ENCODE results near the gene PKP4. TPM values are rescaled to one million over a fixed set of nuclear protein-coding genes. Genes with fewer than 3 reads are reported as not detected.

The PKP4 gene
- total RNA-seq, 1 experiment from 2014 or later = 55.2 TPM

GRCh38 chr2:158486150-158486969 lies 29.6 kb downstream of the PKP4 start:
- H3K4me2 ChIP-seq (ENCODE audit: low read length) = no peak overlapping the region
- CTCF ChIA-PET = no interaction called here
- H3K27ac ChIP-seq (ENCODE audit: low read depth, low read length) = no peak overlapping the region
- no peaks in the 10 kb centered on the region for H3K9me3 ChIP-seq (ENCODE audit: control insufficient read depth in 1 of 2, insufficient read depth in 1 of 2, low read depth in 1 of 2, low read length in 2 of 2)
- no peak overlapping the region for H3K4me3 ChIP-seq (replicated peaks in 1 of 2; ENCODE audit: low read depth in 1 of 2, low read length in 2 of 2)
- H3K36me3 ChIP-seq (ENCODE audit: control insufficient read depth in 1 of 2, insufficient read depth in 2 of 2, low read length in 2 of 2) = no peaks in the 10 kb centered on the region
- H4K20me1 ChIP-seq (ENCODE audit: insufficient read depth) = no peaks in the 10 kb centered on the region; the same call in 1 of the 2 replicates
- POLR2A ChIA-PET = no interaction called here
- H3K27me3 ChIP-seq (ENCODE audit: insufficient read depth, low read length) = no peaks in the 10 kb centered on the region
- no peaks in the 10 kb centered on the region for H3K9me2 ChIP-seq (ENCODE audit: insufficient read depth)
- no peak for TF ChIP-seq ZFX (IDR thresholded peaks at IDR 0.05)
- no peak for TF ChIP-seq POLR2A (IDR thresholded peaks at IDR 0.05; ENCODE audit: borderline replicate concordance, extremely low read depth, insufficient read depth, insufficient read length)
- TF ChIP-seq EZH2phosphoT487 (IDR thresholded peaks at IDR 0.05; ENCODE audit: borderline replicate concordance) = no peak
- TF ChIP-seq, protein P1, sequence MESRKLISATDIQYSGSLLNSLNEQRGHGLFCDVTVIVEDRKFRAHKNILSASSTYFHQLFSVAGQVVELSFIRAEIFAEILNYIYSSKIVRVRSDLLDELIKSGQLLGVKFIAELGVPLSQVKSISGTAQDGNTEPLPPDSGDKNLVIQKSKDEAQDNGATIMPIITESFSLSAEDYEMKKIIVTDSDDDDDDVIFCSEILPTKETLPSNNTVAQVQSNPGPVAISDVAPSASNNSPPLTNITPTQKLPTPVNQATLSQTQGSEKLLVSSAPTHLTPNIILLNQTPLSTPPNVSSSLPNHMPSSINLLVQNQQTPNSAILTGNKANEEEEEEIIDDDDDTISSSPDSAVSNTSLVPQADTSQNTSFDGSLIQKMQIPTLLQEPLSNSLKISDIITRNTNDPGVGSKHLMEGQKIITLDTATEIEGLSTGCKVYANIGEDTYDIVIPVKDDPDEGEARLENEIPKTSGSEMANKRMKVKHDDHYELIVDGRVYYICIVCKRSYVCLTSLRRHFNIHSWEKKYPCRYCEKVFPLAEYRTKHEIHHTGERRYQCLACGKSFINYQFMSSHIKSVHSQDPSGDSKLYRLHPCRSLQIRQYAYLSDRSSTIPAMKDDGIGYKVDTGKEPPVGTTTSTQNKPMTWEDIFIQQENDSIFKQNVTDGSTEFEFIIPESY (IDR thresholded peaks at IDR 0.05; ENCODE audit: extremely low read depth, insufficient replicate concordance, low read length) = no peak
- TF ChIP-seq SP1 (IDR thresholded peaks at IDR 0.05; ENCODE audit: low read depth) = no peak
- TF ChIP-seq ELF1 (IDR thresholded peaks at IDR 0.05; ENCODE audit: borderline replicate concordance, low read depth) = no peak
- no peak for TF ChIP-seq SIN3A (IDR thresholded peaks at IDR 0.05; ENCODE audit: low read depth)
- TF ChIP-seq RAD21 (IDR thresholded peaks at IDR 0.05; ENCODE audit: low read depth) = no peak
- TF ChIP-seq JUND (IDR thresholded peaks at IDR 0.05) = no peak
- no peak for TF ChIP-seq SRF (IDR thresholded peaks at IDR 0.05; ENCODE audit: low read depth)
- no peak for TF ChIP-seq CTCF (IDR thresholded peaks at IDR 0.05 in 2 of 3, conservative IDR thresholded peaks at IDR 0.05 in 1 of 3; ENCODE audit: borderline replicate concordance in 1 of 3, insufficient read depth in 1 of 3, low read depth in 2 of 3, low read length in 2 of 3)
- TF ChIP-seq EZH2 (IDR thresholded peaks at IDR 0.05) = no peak
- TF ChIP-seq CEBPB (IDR thresholded peaks at IDR 0.05; ENCODE audit: low read depth) = no peak
- intact Hi-C loops (cut with micrococcal nuclease) = no loop called here
- no peak overlapping the region for H3K9ac ChIP-seq (ENCODE audit: low read length)
- H3K79me2 ChIP-seq (ENCODE audit: insufficient read depth, low read length) = peaks cover 92% of the 10 kb centered on the region
- H2AFZ ChIP-seq (ENCODE audit: low read depth, low read length, poor library complexity, severe bottlenecking) = no peak overlapping the region
- ATAC-seq (no peak), DNase-seq (ENCODE audit: low read depth, low spot score) (no peak)
- RAD21 ChIA-PET (ENCODE audit: low non-redundant PET in 1 of 2, low total read pairs in 2 of 2, uncharacterized antibody in 2 of 2, unreplicated experiment in 2 of 2) = no interaction called here
- BruUV-seq (replicated peaks) = no TSS peak
- H3K4me1 ChIP-seq (ENCODE audit: control insufficient read depth in 1 of 2, insufficient read depth in 2 of 2, low read length in 2 of 2) = peaks cover 0 to 22% of the 10 kb centered on the region in 2 experiments; a peak in 3 of 4 replicates

Measured in HCT116 (cell line).